OCI-LY3 (cell line): ENCODE results near the gene CCL21.
"Not testable (repeated sequence)": the region's sequence is repeated elsewhere in the genome, so short reads cannot be mapped to it uniquely, and the experiment has no call there.

Experiments
- H2AFZ ChIP-seq: fragments of 200-600, 300-600 bp; shearing (Covaris generic); 2 replicates; pipeline ENCODE4 v1.6.0; 2014; ENCODE audit warnings: antibody characterized with exemption, low read depth, low read length
- H3K27ac ChIP-seq: fragments of 200-600, 300-600 bp; sonication (generic); 2 replicates; pipeline ENCODE4 v1.5.1; 2014; ENCODE audit warnings: mild to moderate bottlenecking, low read length, moderate library complexity, mixed read lengths
- H3K27me3 ChIP-seq: fragments of 200-600, 300-600 bp; sonication (generic); 2 replicates; pipeline ENCODE4 v1.6.1; 2014; ENCODE audit warnings: low read depth, low read length, mixed read lengths
- H3K36me3 ChIP-seq: fragments of 200-600, 300-600 bp; sonication (generic); replicated peaks from 2 replicates; pipeline ENCODE3; 2014; ENCODE audit warnings: low read depth, low read length, mixed read lengths
- H3K4me1 ChIP-seq: fragments of 300-600, 200-600 bp; sonication (generic); 2 replicates; pipeline ENCODE4 v1.6.1; 2014; ENCODE audit warnings: low read length, mixed read lengths
- H3K4me2 ChIP-seq: fragments of 200-600, 300-600 bp; sonication (generic); 2 replicates; pipeline ENCODE4 v1.6.1; 2014; ENCODE audit warnings: low read length, mixed read lengths
- H3K4me3 ChIP-seq: fragments of 300-600, 200-600 bp; sonication (generic); 2 replicates; pipeline ENCODE4 v1.5.1; 2014; ENCODE audit warnings: antibody characterized with exemption, mild to moderate bottlenecking, low read length, moderate library complexity
- H3K79me2 ChIP-seq: fragments of 300-600, 200-600 bp; shearing (Covaris generic); 2 replicates; pipeline ENCODE4 v1.6.1; 2014; ENCODE audit warnings: mild to moderate bottlenecking, low read length, mixed read lengths
- H3K9ac ChIP-seq: fragments of 300-600, 200-600 bp; shearing (Covaris generic); 2 replicates; pipeline ENCODE4 v1.6.0; 2014; ENCODE audit warnings: mild to moderate bottlenecking, low read length, moderate library complexity
- H3K9me3 ChIP-seq: fragments of 200-600, 300-600 bp; shearing (Covaris generic); 2 replicates; pipeline ENCODE4 v1.6.1; 2014; ENCODE audit warnings: low read length, mixed read lengths; ENCODE audit not compliant: insufficient read depth
- H4K20me1 ChIP-seq: fragments of 200-600, 300-600 bp; sonication (generic); 2 replicates; pipeline ENCODE4 v1.6.1; 2016; ENCODE audit warnings: low read length, mixed read lengths; ENCODE audit not compliant: insufficient read depth
- EZH2phosphoT487 ChIP-seq: fragments of 200-600 bp; shearing (Covaris generic); IDR thresholded peaks from 2 replicates; pipeline ENCODE4 v1.6.1; 2018; ENCODE audit warnings: antibody characterized with exemption, mixed run types, low read depth
- TF ChIP-seq, protein P1 (sequence below): fragments of 200-600, 300-600 bp; sonication (generic); IDR thresholded peaks from 2 replicates; pipeline ENCODE4 v1.5.1; 2014; ENCODE audit warnings: antibody characterized with exemption, low read length, low read depth

The CCL21 gene

DNA sequence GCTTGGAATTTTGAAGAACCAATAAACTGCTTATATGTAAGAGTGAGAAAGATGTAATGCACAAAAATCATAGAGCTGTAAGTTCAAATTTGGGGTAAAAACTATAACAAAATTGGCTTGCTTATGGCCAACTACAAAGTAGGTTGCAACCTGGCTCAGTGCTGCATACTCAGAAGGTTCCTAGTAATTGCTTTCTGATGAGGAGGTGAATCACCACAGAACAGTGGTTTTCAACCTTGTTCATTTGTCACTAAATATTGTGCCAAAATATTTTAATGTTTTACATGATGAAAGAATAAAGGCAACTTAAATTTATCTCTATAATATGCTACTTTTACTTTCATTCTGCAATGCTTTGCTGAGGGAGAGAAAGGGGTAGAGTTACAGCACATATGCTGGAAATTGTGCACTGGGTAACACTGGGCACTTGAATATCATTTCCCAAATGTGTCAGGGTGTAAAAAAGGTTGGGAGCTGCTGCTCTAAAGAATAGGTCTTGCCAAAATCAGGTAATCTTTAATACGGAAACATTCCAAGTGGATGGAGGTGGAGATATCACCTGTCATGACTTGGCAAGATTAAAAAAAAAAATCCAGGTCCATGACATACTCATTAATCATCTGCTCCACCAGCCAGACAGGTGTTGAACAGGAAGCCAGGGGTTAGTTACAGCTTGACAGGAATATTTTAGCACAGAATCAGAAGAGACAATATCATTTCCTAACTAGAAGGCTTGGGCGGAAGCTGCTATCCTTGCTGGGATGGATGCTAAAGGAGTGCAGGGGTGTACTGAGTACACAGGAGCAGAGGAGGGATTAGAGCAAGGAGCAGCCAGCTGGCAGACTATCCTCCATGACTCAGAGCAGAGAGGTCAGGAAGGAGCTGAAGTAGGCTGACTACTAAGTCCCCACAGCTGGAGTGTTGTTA, 34.6 kb upstream of the CCL21 start:
- H3K4me2 ChIP-seq, result no peak overlapping the region
- H4K20me1 ChIP-seq, result no peaks in the 10 kb centered on the region
- H3K9me3 ChIP-seq, result no peaks in the 10 kb centered on the region
- H3K79me2 ChIP-seq, result no peaks in the 10 kb centered on the region
- TF ChIP-seq, protein P1, sequence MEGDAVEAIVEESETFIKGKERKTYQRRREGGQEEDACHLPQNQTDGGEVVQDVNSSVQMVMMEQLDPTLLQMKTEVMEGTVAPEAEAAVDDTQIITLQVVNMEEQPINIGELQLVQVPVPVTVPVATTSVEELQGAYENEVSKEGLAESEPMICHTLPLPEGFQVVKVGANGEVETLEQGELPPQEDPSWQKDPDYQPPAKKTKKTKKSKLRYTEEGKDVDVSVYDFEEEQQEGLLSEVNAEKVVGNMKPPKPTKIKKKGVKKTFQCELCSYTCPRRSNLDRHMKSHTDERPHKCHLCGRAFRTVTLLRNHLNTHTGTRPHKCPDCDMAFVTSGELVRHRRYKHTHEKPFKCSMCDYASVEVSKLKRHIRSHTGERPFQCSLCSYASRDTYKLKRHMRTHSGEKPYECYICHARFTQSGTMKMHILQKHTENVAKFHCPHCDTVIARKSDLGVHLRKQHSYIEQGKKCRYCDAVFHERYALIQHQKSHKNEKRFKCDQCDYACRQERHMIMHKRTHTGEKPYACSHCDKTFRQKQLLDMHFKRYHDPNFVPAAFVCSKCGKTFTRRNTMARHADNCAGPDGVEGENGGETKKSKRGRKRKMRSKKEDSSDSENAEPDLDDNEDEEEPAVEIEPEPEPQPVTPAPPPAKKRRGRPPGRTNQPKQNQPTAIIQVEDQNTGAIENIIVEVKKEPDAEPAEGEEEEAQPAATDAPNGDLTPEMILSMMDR, result no peak
- TF ChIP-seq EZH2phosphoT487, result no peak
- no peak overlapping the region for H3K9ac ChIP-seq
- H3K4me1 ChIP-seq, result no peaks in the 10 kb centered on the region
- no peaks in the 10 kb centered on the region for H3K36me3 ChIP-seq
- H2AFZ ChIP-seq, result no peak overlapping the region
- H3K27ac ChIP-seq, result no peak overlapping the region
- H3K27me3 ChIP-seq, result peaks cover 18% of the 10 kb centered on the region
- H3K4me3 ChIP-seq, result no peak overlapping the region

DNA sequence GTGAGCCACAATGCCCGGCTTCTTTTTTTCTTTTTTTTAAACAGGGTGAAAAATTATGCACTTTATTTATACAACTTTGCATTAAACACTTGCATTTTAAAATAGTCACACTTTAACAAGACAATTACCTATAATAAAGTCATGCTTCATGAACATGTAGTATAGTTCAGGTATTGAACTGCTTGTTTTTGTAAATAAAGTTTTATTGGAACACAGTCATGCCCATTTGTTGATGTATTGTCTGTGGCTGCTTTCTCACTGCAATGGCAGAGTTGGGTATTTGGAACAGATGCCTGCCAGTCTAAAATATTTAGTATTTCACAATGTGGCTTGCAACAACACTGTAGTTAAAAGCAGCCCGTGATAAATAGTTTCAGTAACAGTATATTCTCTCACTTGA, 32.8 kb upstream of the CCL21 start:
- Histone ChIP-seq H3K4me3 (no peak overlapping the region), H3K9me3 (no peaks in the 10 kb centered on the region), H3K27me3 (peaks cover 10% of the 10 kb centered on the region), H3K4me2 (no peak overlapping the region), H3K27ac (no peak overlapping the region), H3K36me3 (no peaks in the 10 kb centered on the region), H4K20me1 (no peaks in the 10 kb centered on the region), H3K79me2 (no peaks in the 10 kb centered on the region), H3K9ac (no peak overlapping the region), H2AFZ (no peak overlapping the region), H3K4me1 (no peaks in the 10 kb centered on the region)
- TF ChIP-seq EZH2phosphoT487, result no peak
- TF ChIP-seq, protein P1, result no peak

DNA sequence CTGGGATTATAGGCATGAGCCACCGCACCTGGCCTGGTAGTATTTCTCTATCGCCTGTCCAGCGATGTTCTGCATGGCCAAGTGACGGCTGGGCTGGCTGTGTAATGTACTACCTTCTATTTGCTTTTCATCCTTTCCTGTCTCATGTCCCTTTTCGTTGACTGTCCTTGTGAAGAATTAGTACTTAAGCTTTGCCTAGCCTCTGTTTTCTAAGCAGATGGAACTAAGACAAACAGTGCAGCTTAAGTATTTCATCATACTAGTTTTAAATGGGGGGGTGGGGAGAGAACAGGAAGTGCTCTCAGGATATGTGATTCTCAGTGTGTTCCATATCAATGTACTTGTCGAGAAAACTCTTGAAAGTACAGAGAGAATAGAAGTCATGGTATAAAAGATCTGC, 31.7 kb upstream of the CCL21 start:
- Histone ChIP-seq H2AFZ (no peak overlapping the region), H3K9me3 (no peaks in the 10 kb centered on the region), H3K4me2 (no peak overlapping the region), H4K20me1 (no peaks in the 10 kb centered on the region), H3K4me3 (no peak overlapping the region), H3K9ac (no peak overlapping the region), H3K27me3 (peaks cover 13% of the 10 kb centered on the region), H3K79me2 (no peaks in the 10 kb centered on the region), H3K36me3 (no peaks in the 10 kb centered on the region), H3K27ac (no peak overlapping the region), H3K4me1 (peaks cover 10% of the 10 kb centered on the region; the same call in 1 of the 2 replicates)
- TF ChIP-seq, protein P1, result no peak
- TF ChIP-seq EZH2phosphoT487, result no peak

DNA sequence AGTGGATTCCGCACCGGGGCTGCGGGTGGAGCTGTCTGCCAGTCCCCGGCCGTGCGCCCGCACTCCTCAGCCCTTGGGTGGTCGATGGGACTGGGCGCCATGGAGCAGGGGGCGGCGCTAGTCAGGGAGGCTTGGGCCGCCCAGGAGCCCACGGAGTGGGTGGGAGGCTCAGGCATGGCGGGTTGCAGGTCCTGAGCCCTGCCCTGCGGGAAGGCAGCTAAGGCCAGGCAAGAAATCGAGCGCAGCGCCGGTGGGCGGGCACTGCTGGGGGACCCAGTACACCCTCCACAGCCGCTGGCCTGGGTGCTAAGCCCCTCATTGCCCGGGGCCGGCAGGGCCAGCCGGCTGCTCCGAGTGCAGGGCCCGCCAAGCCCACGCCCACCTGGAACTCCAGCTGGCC, 30.2 kb upstream of the CCL21 start:
- not testable (repeated sequence) for H4K20me1 ChIP-seq, H3K79me2 ChIP-seq, H2AFZ ChIP-seq, H3K4me3 ChIP-seq, H3K36me3 ChIP-seq, H3K9me3 ChIP-seq, H3K9ac ChIP-seq, H3K4me2 ChIP-seq, H3K27ac ChIP-seq
- peaks cover 11% of the 10 kb centered on the region; the same call in 1 of the 2 replicates for H3K4me1 ChIP-seq
- H3K27me3 ChIP-seq, result peaks cover 12% of the 10 kb centered on the region
